HEK293T (cell line): ENCODE data around the gene MGST2.

Experiments
- BHLHE40 ChIP-seq: fragments of 450-650 bp; IDR thresholded peaks from 2 replicates; pipeline ENCODE4 v1.6.1; 2016; ENCODE audit warnings: mild to moderate bottlenecking, moderate library complexity, borderline replicate concordance
- CTBP1 ChIP-seq: fragments of 450-650 bp; IDR thresholded peaks from 2 replicates; pipeline ENCODE4 v1.6.1; 2016; ENCODE audit warnings: borderline replicate concordance
- ELF4 ChIP-seq: fragments of 450-650 bp; IDR thresholded peaks from 2 replicates; pipeline ENCODE4 v1.6.1; 2017; ENCODE audit warnings: antibody characterized with exemption
- FOXA1 ChIP-seq: fragments of 450-650 bp; IDR thresholded peaks from 2 replicates; pipeline ENCODE4 v1.6.1; 2016; ENCODE audit warnings: mild to moderate bottlenecking
- FOXK2 ChIP-seq: fragments of 450-650 bp; IDR thresholded peaks from 2 replicates; pipeline ENCODE4 v1.6.1; 2016; ENCODE audit warnings: mild to moderate bottlenecking
- FOXM1 ChIP-seq: fragments of 450-650 bp; IDR thresholded peaks from 2 replicates; pipeline ENCODE4 v1.6.1; 2017; ENCODE audit warnings: mild to moderate bottlenecking, borderline replicate concordance
- NFRKB ChIP-seq: fragments of 450-650 bp; IDR thresholded peaks from 2 replicates; pipeline ENCODE4 v1.6.1; 2016; ENCODE audit warnings: mild to moderate bottlenecking, moderate library complexity
- SP1 ChIP-seq: fragments of 450-650 bp; IDR thresholded peaks from 2 replicates; pipeline ENCODE4 v1.6.1; 2017
- SUZ12 ChIP-seq: fragments of 450-650 bp; IDR thresholded peaks from 2 replicates; pipeline ENCODE4 v1.6.1; 2016; ENCODE audit warnings: mild to moderate bottlenecking
- TARDBP ChIP-seq: fragments of 450-650 bp; IDR thresholded peaks from 2 replicates; pipeline ENCODE4 v1.6.1; 2016
- ZNF384 ChIP-seq: fragments of 450-650 bp; IDR thresholded peaks from 2 replicates; pipeline ENCODE4 v1.6.1; 2016
- TF ChIP-seq, protein P1 (sequence below): fragments of 450-650 bp; IDR thresholded peaks from 2 replicates; pipeline ENCODE4 v1.6.1; 2016

DNA sequence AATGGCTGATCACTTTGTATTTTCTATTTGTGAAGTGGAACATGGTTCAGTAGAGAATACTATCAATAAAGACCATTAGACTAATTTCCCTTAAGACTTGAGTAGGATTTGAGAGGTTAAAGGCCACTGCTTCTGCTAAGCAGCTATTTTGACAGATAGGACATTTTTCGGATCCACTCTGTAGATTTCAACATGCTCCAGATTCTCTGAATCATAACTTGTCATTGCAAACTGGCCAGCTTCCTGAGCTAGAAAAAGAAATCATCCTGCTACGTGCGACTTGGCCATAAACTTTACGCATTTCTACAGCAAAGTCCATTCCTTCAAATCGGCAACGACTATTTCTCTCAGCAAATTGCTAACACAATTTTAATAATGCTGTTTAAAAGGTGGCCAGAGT lies 55.2 kb downstream of the MGST2 start:
- TF ChIP-seq FOXA1 (no peak), TARDBP (no peak), ELF4 (no peak), SP1 (no peak), FOXK2 (no peak), CTBP1 (no peak), ZNF384 (no peak), BHLHE40 (no peak), SUZ12 (no peak), NFRKB (no peak), FOXM1 (no peak)
- TF ChIP-seq, protein P1, sequence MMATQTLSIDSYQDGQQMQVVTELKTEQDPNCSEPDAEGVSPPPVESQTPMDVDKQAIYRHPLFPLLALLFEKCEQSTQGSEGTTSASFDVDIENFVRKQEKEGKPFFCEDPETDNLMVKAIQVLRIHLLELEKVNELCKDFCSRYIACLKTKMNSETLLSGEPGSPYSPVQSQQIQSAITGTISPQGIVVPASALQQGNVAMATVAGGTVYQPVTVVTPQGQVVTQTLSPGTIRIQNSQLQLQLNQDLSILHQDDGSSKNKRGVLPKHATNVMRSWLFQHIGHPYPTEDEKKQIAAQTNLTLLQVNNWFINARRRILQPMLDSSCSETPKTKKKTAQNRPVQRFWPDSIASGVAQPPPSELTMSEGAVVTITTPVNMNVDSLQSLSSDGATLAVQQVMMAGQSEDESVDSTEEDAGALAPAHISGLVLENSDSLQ, result no peak
